GM12878 (cell line): ENCODE results near the gene WDR26. TPM values are rescaled to one million over a fixed set of nuclear protein-coding genes. Genes with fewer than 3 reads are reported as not detected.

Experiments
- ATAC-seq: fragments of 200-7000 bp; cut with Tn5 transposase; 3 replicates; pipeline ENCODE4 v1.9.1; 2020; ENCODE audit warnings: mild to moderate bottlenecking, moderate library complexity
- BruUV-seq: library from RNA; stranded (reverse); fragments of 400-500 nt; replicated peaks from 2 replicates; lab custom pipeline; 2021; lab: Mats Ljungman, UMichigan
- CTCF ChIA-PET: fragments of 300-600 bp; sonication (Branson Sonifier 250); formaldehyde crosslinking; extraction: SDS; loops from one replicate; lab custom pipeline; 2021; ENCODE audit warnings: inconsistent platforms; lab: Yijun Ruan, JAX
- POLR2A ChIA-PET: fragments of 350-600 bp; formaldehyde crosslinking; extraction: SDS; loops from one replicate; lab custom pipeline; 2021; ENCODE audit warnings: inconsistent platforms; lab: Charles Lee
- RAD21 ChIA-PET: fragments of 300-600 bp; sonication (Branson Sonifier 250); formaldehyde crosslinking; loops from one replicate; lab custom pipeline; 2023; ENCODE audit warnings: antibody characterized with exemption; ENCODE audit not compliant: unreplicated experiment; lab: Charles Lee
- SMC1A ChIA-PET: fragments of 300-600 bp; sonication (Branson Sonifier 250); formaldehyde crosslinking; loops from one replicate; lab custom pipeline; 2023; ENCODE audit not compliant: unreplicated experiment, uncharacterized antibody; lab: Charles Lee
- DNase-seq: peaks from one replicate; pipeline ENCODE4 v3.0.0-alpha.2; 2011; ENCODE audit warnings: low read depth, low spot score
- FAIRE-seq: peaks from 3 replicates; lab custom pipeline; 2011; peaks lifted over from hg19 to GRCh38; lab: Jason Lieb, UNC
- H2AFZ ChIP-seq: 2 replicates; pipeline ENCODE4 v1.6.0; 2011; ENCODE audit warnings: low read depth, low read length, control low read depth; ENCODE audit not compliant: control insufficient read depth
- H3K27ac ChIP-seq: 2 replicates; pipeline ENCODE4 v1.5.1; 2011; ENCODE audit warnings: control low read depth; ENCODE audit not compliant: control insufficient read depth, insufficient read depth
- H3K27me3 ChIP-seq, 2 experiments: replicated peaks in 1 of 2; 2 replicates each; pipeline versions ENCODE4 v1.6.0 to v1.6.1; 2011; ENCODE audit warnings: low read length in 1 of 2; ENCODE audit not compliant: control insufficient read depth in 2 of 2, insufficient read depth in 2 of 2
- H3K36me3 ChIP-seq, 2 experiments: 2 replicates each; pipeline ENCODE4 v1.5.1; 2011; ENCODE audit warnings: low read length in 1 of 2; ENCODE audit not compliant: control insufficient read depth in 2 of 2, insufficient read depth in 2 of 2
- H3K4me1 ChIP-seq: 2 replicates; pipeline ENCODE4 v1.6.1; 2011; ENCODE audit warnings: mild to moderate bottlenecking, low read length, moderate library complexity, mixed read lengths; ENCODE audit not compliant: control insufficient read depth, insufficient read depth
- H3K4me2 ChIP-seq: 2 replicates; pipeline ENCODE4 v1.6.0; 2011; ENCODE audit warnings: control low read depth; ENCODE audit not compliant: control insufficient read depth, insufficient read depth
- H3K4me3 ChIP-seq: fragments of 200-600 bp; sonication (generic); 2 replicates; pipeline ENCODE4 v1.5.1; 2016
- H3K79me2 ChIP-seq: 2 replicates; pipeline ENCODE4 v1.6.0; 2011; ENCODE audit warnings: low read length; ENCODE audit not compliant: control insufficient read depth, insufficient read depth
- H3K9ac ChIP-seq: 2 replicates; pipeline ENCODE4 v1.8.0; 2011; ENCODE audit warnings: low read length, control low read depth, mixed read lengths; ENCODE audit not compliant: control insufficient read depth, insufficient read depth
- H3K9me3 ChIP-seq: replicated peaks from 3 replicates; pipeline ENCODE4 v1.5.1; 2011; ENCODE audit warnings: mild to moderate bottlenecking, low read length; ENCODE audit not compliant: control insufficient read depth, insufficient read depth
- H4K20me1 ChIP-seq: 2 replicates; pipeline ENCODE4 v1.6.0; 2011; ENCODE audit not compliant: control insufficient read depth, insufficient read depth
- IKZF1 ChIP-seq: fragments of 450-650 bp; conservative IDR thresholded peaks from 2 replicates; pipeline ENCODE4 v1.6.1; 2017; ENCODE audit warnings: antibody characterized with exemption, mild to moderate bottlenecking
- ZBTB11 ChIP-seq: fragments of 450-650 bp; formaldehyde crosslinking; IDR thresholded peaks from 2 replicates; pipeline ENCODE4 v1.5.0; 2022; ENCODE audit warnings: mild to moderate bottlenecking, missing genetic modification characterization
- WGBS: methylation state at CpG from one replicate; pipeline ENCODE4 v1.1.6; 2016; ENCODE audit warnings: low lambda C conversion rate; ENCODE audit not compliant: insufficient replicate concordance, insufficient coverage; ENCODE audit errors: missing lambda C conversion rate; 5-methylcytosine and 5-hydroxymethylcytosine counted together
- in situ Hi-C: fragments of 300-500 bp; cut with MboI; formaldehyde crosslinking; loops from 9 replicates; pipeline ENCODE4 v1.14.3; 2018; ENCODE audit warnings: mixed read lengths
- intact Hi-C: fragments of 100-400 bp; cut with micrococcal nuclease; formaldehyde crosslinking; loops from one replicate; pipeline ENCODE4 v1.14.2; 2022; ENCODE audit not compliant: unreplicated experiment
- polyA plus RNA-seq, 11 experiments: library from polyadenylated mRNA; depleted of rRNA in 4 of 11; unstranded in 6 of 11; stranded (reverse) in 5 of 11; fragments of >200 nt; fragmentation: Nextera tagmentation in 4 of 11; fragmentation: Illumina TruSeq in 1 of 11; extraction: Ambion mirVana in 4 of 11; extraction: Trizol in 1 of 11; gene quantifications; 1 replicate in 1 of 11; 2 replicates in 10 of 11; pipeline versions ENCODE4 v1.2.1 to v1.2.3, GENCODE V29; 2011 to 2016; ENCODE audit warnings: inconsistent platforms in 2 of 11, missing spikeins in 2 of 11, low read depth in 1 of 11
- total RNA-seq, 4 experiments: library from RNA; depleted of rRNA in 3 of 4; stranded (reverse); fragments of >200 nt in 3 of 4; fragmentation: Illumina TruSeq in 1 of 4; extraction: Trizol in 1 of 4; gene quantifications; 2 replicates each; pipeline versions ENCODE4 v1.2.1 to v1.2.3, GENCODE V29; 2013 to 2021

WDR26 gene
- total and polyA plus RNA-seq, 10 of the 15 experiments (the other 5 are each of a cell fraction or from before 2014, with no cell fraction given): 6.6 to 47.0 (median 24.4) TPM

- ChIA-PET CTCF (interaction anchor here (0.6 to 2.1 kb wide), 12 partner anchors 9 to 564 kb away, joined by 3 to 12 read pairs (median 4); no protein-coding TSS in a partner anchor), SMC1A (interaction anchor here (0.7 to 2.4 kb wide), 18 partner anchors 9 to 99 kb away, joined by 3 to 17 read pairs (median 4); partner anchors contain the start of gene WDR26), POLR2A (interaction anchor here (0.5 to 1.9 kb wide), 8 partner anchors 8 to 245 kb away, joined by 3 to 13 read pairs (median 5); no protein-coding TSS in a partner anchor), RAD21 (interaction anchor here (0.5 to 4.1 kb wide), 7 partner anchors 9 to 311 kb away, joined by 3 to 14 read pairs (median 7); no protein-coding TSS in a partner anchor)
- H3K9ac ChIP-seq: no peak overlapping the region
- FAIRE-seq (no peak), DNase-seq (no peak), ATAC-seq (peak; percentile 5; the same call in 1 of the 3 replicates)
- H3K9me3 ChIP-seq: no peaks in the 10 kb centered on the region; the same call in 2 of the 3 replicates
- H3K4me3 ChIP-seq: peak overlapping the region; percentile 85
- intact Hi-C loops: no loop called here
- in situ Hi-C loops: no loop called here
- BruUV-seq: no TSS peak
- peak overlapping the region; percentile 41 for H3K4me2 ChIP-seq
- no peaks in the 10 kb centered on the region for H4K20me1 ChIP-seq
- no peaks in the 10 kb centered on the region for H3K4me1 ChIP-seq
- H3K27ac ChIP-seq: no peak overlapping the region
- H3K27me3 ChIP-seq: no peaks in the 10 kb centered on the region
- H3K36me3 ChIP-seq: 0 out of 4 replicates have a peak, but pooled peaks cover 0 to 3% of the 10 kb centered on the region in 2 experiments
- H2AFZ ChIP-seq: no peak overlapping the region
- peaks cover 31% of the 10 kb centered on the region for H3K79me2 ChIP-seq
- no peak for TF ChIP-seq ZBTB11 (CRISPR knock-in tag)
- TF ChIP-seq IKZF1: no peak
- TF ChIP-seq, all 136 proteins: peak for 0
- 36% methylated on average over 4 of the region's 4 CpGs for WGBS
Measured at GRCh38 chr1:224358237-224358636, 76.4 kb downstream of the WDR26 start.
